ENCODE results near the gene MDFI. TPM values are rescaled to one million over a fixed set of nuclear protein-coding genes. Genes with fewer than 3 reads are reported as not detected.

The MDFI gene
- total RNA-seq, 1 experiment from 2014 or later, result 86.2 TPM

DNA sequence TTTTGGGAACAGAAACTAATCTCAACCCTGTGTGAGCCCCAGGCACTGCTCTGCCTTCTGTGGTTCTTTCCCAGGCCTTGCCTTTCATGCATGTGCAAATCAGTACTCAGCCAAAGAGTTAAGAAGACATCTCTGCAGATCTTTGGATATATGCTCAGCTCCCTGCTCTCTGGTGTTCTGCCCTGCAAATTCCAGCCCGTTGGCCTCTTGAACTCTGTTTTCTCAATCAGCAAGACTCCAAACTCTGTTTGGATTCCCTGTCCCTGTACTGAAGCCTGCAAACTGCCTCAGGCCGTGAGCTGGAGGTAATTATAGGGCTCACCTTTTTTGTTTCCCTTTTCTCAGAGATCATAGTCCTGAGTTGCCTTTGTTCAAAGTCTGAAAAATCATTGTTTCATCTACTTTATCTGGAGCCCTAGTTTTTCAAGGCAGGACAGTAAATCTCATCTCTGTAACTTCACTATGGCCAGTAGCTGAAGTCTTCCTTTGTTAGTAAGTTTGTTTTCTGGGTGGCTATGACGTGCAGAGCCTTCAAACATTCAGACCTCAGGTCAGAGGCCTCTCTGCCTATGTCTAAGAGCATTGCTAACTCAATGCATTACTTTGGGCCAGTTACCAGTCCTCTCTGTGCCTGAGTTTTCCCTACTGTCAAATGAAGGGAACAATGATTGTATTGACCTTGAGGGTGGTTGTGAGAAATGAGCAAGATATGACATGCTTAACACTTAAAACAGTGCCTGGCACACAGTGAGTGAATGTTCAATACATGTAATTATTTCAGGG, 15.9 kb upstream of the MDFI start:
- Mint-ChIP-seq H3K4me1 (peaks cover 33% of the 10 kb centered on the region), H3K4me3 (no peak overlapping the region), H3K9me3 (peaks cover 23% of the 10 kb centered on the region), H3K27me3 (ENCODE audit: low read depth) (peaks cover 3% of the 10 kb centered on the region; the same call in 1 of the 2 replicates), H3K36me3 (peaks cover 19% of the 10 kb centered on the region), H3K27ac (peak overlapping the region; percentile 32)
- DNase-seq (ENCODE audit: low spot score) (no peak), ATAC-seq (peak; percentile 24)
- ChIA-PET CTCF (no interaction called here), POLR2A (interaction anchor here (0.7 kb wide), 1 partner anchor 17 kb away, joined by 8 read pairs; no protein-coding TSS in a partner anchor)
- TF ChIP-seq ATF2 (CRISPR knock-in tag; IDR thresholded peaks at IDR 0.05; ENCODE audit: borderline replicate concordance, low read depth) (no peak), TEAD1 (CRISPR knock-in tag; IDR thresholded peaks at IDR 0.05) (no peak)

- Mint-ChIP-seq H3K4me3 (no peak overlapping the region), H3K27ac (no peak overlapping the region), H3K9me3 (peaks cover 23% of the 10 kb centered on the region), H3K27me3 (ENCODE audit: low read depth) (peaks cover 3% of the 10 kb centered on the region; the same call in 1 of the 2 replicates), H3K4me1 (peaks cover 33% of the 10 kb centered on the region), H3K36me3 (peaks cover 19% of the 10 kb centered on the region)
- no peak for ATAC-seq
- no peak for TF ChIP-seq ATF2 (CRISPR knock-in tag; IDR thresholded peaks at IDR 0.05; ENCODE audit: borderline replicate concordance, low read depth)
- no peak for TF ChIP-seq ZNF512 (CRISPR knock-in tag; IDR thresholded peaks at IDR 0.05; ENCODE audit: borderline replicate concordance)
- TF ChIP-seq SMAD4 (CRISPR knock-in tag; IDR thresholded peaks at IDR 0.05), result no peak
- no peak for TF ChIP-seq PRRX2 (CRISPR knock-in tag; IDR thresholded peaks at IDR 0.05)
- no peak for TF ChIP-seq ZNF317 (CRISPR knock-in tag; IDR thresholded peaks at IDR 0.05; ENCODE audit: borderline replicate concordance, low read depth)
- no peak for TF ChIP-seq NR2C2 (CRISPR knock-in tag; IDR thresholded peaks at IDR 0.05)
- no peak for TF ChIP-seq CBFB (CRISPR knock-in tag; IDR thresholded peaks at IDR 0.05; ENCODE audit: low read depth)
- TF ChIP-seq OVOL2 (CRISPR knock-in tag; IDR thresholded peaks at IDR 0.05; ENCODE audit: borderline replicate concordance), result no peak
- TF ChIP-seq SOX15 (CRISPR knock-in tag; IDR thresholded peaks at IDR 0.05), result no peak
- TF ChIP-seq ZNF121 (CRISPR knock-in tag; IDR thresholded peaks at IDR 0.05), result no peak
- no peak for TF ChIP-seq ESRRA (CRISPR knock-in tag; IDR thresholded peaks at IDR 0.05; ENCODE audit: borderline replicate concordance)
- no peak for TF ChIP-seq SMAD3 (CRISPR knock-in tag; IDR thresholded peaks at IDR 0.05; ENCODE audit: borderline replicate concordance)
- TF ChIP-seq NFYB (CRISPR knock-in tag; conservative IDR thresholded peaks at IDR 0.05; ENCODE audit: low read depth), result no peak
- TF ChIP-seq, protein P1, sequence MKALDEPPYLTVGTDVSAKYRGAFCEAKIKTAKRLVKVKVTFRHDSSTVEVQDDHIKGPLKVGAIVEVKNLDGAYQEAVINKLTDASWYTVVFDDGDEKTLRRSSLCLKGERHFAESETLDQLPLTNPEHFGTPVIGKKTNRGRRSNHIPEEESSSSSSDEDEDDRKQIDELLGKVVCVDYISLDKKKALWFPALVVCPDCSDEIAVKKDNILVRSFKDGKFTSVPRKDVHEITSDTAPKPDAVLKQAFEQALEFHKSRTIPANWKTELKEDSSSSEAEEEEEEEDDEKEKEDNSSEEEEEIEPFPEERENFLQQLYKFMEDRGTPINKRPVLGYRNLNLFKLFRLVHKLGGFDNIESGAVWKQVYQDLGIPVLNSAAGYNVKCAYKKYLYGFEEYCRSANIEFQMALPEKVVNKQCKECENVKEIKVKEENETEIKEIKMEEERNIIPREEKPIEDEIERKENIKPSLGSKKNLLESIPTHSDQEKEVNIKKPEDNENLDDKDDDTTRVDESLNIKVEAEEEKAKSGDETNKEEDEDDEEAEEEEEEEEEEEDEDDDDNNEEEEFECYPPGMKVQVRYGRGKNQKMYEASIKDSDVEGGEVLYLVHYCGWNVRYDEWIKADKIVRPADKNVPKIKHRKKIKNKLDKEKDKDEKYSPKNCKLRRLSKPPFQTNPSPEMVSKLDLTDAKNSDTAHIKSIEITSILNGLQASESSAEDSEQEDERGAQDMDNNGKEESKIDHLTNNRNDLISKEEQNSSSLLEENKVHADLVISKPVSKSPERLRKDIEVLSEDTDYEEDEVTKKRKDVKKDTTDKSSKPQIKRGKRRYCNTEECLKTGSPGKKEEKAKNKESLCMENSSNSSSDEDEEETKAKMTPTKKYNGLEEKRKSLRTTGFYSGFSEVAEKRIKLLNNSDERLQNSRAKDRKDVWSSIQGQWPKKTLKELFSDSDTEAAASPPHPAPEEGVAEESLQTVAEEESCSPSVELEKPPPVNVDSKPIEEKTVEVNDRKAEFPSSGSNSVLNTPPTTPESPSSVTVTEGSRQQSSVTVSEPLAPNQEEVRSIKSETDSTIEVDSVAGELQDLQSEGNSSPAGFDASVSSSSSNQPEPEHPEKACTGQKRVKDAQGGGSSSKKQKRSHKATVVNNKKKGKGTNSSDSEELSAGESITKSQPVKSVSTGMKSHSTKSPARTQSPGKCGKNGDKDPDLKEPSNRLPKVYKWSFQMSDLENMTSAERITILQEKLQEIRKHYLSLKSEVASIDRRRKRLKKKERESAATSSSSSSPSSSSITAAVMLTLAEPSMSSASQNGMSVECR (CRISPR knock-in tag; IDR thresholded peaks at IDR 0.05; ENCODE audit: borderline replicate concordance), result no peak
- TF ChIP-seq, protein P2, sequence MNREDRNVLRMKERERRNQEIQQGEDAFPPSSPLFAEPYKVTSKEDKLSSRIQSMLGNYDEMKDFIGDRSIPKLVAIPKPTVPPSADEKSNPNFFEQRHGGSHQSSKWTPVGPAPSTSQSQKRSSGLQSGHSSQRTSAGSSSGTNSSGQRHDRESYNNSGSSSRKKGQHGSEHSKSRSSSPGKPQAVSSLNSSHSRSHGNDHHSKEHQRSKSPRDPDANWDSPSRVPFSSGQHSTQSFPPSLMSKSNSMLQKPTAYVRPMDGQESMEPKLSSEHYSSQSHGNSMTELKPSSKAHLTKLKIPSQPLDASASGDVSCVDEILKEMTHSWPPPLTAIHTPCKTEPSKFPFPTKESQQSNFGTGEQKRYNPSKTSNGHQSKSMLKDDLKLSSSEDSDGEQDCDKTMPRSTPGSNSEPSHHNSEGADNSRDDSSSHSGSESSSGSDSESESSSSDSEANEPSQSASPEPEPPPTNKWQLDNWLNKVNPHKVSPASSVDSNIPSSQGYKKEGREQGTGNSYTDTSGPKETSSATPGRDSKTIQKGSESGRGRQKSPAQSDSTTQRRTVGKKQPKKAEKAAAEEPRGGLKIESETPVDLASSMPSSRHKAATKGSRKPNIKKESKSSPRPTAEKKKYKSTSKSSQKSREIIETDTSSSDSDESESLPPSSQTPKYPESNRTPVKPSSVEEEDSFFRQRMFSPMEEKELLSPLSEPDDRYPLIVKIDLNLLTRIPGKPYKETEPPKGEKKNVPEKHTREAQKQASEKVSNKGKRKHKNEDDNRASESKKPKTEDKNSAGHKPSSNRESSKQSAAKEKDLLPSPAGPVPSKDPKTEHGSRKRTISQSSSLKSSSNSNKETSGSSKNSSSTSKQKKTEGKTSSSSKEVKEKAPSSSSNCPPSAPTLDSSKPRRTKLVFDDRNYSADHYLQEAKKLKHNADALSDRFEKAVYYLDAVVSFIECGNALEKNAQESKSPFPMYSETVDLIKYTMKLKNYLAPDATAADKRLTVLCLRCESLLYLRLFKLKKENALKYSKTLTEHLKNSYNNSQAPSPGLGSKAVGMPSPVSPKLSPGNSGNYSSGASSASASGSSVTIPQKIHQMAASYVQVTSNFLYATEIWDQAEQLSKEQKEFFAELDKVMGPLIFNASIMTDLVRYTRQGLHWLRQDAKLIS (CRISPR knock-in tag; IDR thresholded peaks at IDR 0.05; ENCODE audit: borderline replicate concordance), result no peak
- ChIA-PET POLR2A (interaction anchor here (0.7 kb wide), 1 partner anchor 16 kb away, joined by 8 read pairs; no protein-coding TSS in a partner anchor), CTCF (interaction anchor here (0.6 kb wide), 1 partner anchor 21 kb away, joined by 3 read pairs; no protein-coding TSS in a partner anchor)
- no peak for DNase-seq (ENCODE audit: low spot score)
Observed at GRCh38 chr6:41623330-41623729, 14.9 kb upstream of the MDFI start.
